ENCODE measurements around the gene TLCD3A.

GRCh38 chr17:732902-733720 is 715 bp downstream of the TLCD3A start:
- TF ChIP-seq POLR2A (IDR thresholded peaks at IDR 0.05; ENCODE audit: low read depth, low read length) (no peak; the same call in 1 of the 2 replicates), TAF1 (IDR thresholded peaks at IDR 0.05; ENCODE audit: borderline replicate concordance, low read depth, low read length) (no peak)
